OCI-LY3 (cell line): ENCODE measurements around the gene C16orf78.

Source experiments
- H2AFZ ChIP-seq: fragments of 200-600, 300-600 bp; shearing (Covaris generic); 2 replicates; pipeline ENCODE4 v1.6.0; 2014; ENCODE audit warnings: antibody characterized with exemption, low read depth, low read length
- H3K27ac ChIP-seq: fragments of 200-600, 300-600 bp; sonication (generic); 2 replicates; pipeline ENCODE4 v1.5.1; 2014; ENCODE audit warnings: mild to moderate bottlenecking, low read length, moderate library complexity, mixed read lengths
- H3K27me3 ChIP-seq: fragments of 200-600, 300-600 bp; sonication (generic); 2 replicates; pipeline ENCODE4 v1.6.1; 2014; ENCODE audit warnings: low read depth, low read length, mixed read lengths
- H3K36me3 ChIP-seq: fragments of 200-600, 300-600 bp; sonication (generic); replicated peaks from 2 replicates; pipeline ENCODE3; 2014; ENCODE audit warnings: low read depth, low read length, mixed read lengths
- H3K4me1 ChIP-seq: fragments of 300-600, 200-600 bp; sonication (generic); 2 replicates; pipeline ENCODE4 v1.6.1; 2014; ENCODE audit warnings: low read length, mixed read lengths
- H3K4me2 ChIP-seq: fragments of 200-600, 300-600 bp; sonication (generic); 2 replicates; pipeline ENCODE4 v1.6.1; 2014; ENCODE audit warnings: low read length, mixed read lengths
- H3K4me3 ChIP-seq: fragments of 300-600, 200-600 bp; sonication (generic); 2 replicates; pipeline ENCODE4 v1.5.1; 2014; ENCODE audit warnings: antibody characterized with exemption, mild to moderate bottlenecking, low read length, moderate library complexity
- H3K79me2 ChIP-seq: fragments of 300-600, 200-600 bp; shearing (Covaris generic); 2 replicates; pipeline ENCODE4 v1.6.1; 2014; ENCODE audit warnings: mild to moderate bottlenecking, low read length, mixed read lengths
- H3K9ac ChIP-seq: fragments of 300-600, 200-600 bp; shearing (Covaris generic); 2 replicates; pipeline ENCODE4 v1.6.0; 2014; ENCODE audit warnings: mild to moderate bottlenecking, low read length, moderate library complexity
- H3K9me3 ChIP-seq: fragments of 200-600, 300-600 bp; shearing (Covaris generic); 2 replicates; pipeline ENCODE4 v1.6.1; 2014; ENCODE audit warnings: low read length, mixed read lengths; ENCODE audit not compliant: insufficient read depth
- H4K20me1 ChIP-seq: fragments of 200-600, 300-600 bp; sonication (generic); 2 replicates; pipeline ENCODE4 v1.6.1; 2016; ENCODE audit warnings: low read length, mixed read lengths; ENCODE audit not compliant: insufficient read depth
- CTCF ChIP-seq: fragments of 200-600, 300-600 bp; sonication (generic); IDR thresholded peaks from 2 replicates; pipeline ENCODE4 v1.5.1; 2014; ENCODE audit warnings: antibody characterized with exemption, low read length, low read depth
- EZH2phosphoT487 ChIP-seq: fragments of 200-600 bp; shearing (Covaris generic); IDR thresholded peaks from 2 replicates; pipeline ENCODE4 v1.6.1; 2018; ENCODE audit warnings: antibody characterized with exemption, mixed run types, low read depth

The C16orf78 gene

DNA sequence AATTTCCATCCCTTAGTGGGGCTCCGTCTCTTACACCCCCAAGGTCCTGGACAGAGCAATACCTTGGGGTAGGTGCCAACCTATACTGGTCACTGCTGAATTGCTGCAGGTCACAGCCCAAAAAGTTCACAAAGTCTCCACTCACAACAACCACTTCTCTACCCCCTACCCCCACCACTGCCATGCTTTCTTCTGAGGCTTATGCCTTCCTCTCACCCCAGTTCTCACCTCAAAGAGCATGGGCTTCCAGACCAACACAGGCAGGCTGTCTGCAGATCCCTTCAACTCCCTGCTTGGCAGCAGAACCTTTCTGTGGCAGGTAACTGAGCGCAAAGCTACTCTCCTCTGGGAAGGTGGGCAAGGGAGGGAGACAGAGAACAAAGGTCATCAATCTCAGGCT is 35.5 kb downstream of the C16orf78 start:
- Histone ChIP-seq H3K4me3 (no peak overlapping the region), H3K9ac (no peak overlapping the region), H2AFZ (no peak overlapping the region), H3K36me3 (no peaks in the 10 kb centered on the region), H3K4me2 (no peak overlapping the region), H3K27me3 (peaks cover 9% of the 10 kb centered on the region; the same call in 1 of the 2 replicates), H4K20me1 (peaks cover 7% of the 10 kb centered on the region), H3K79me2 (no peaks in the 10 kb centered on the region), H3K4me1 (peaks cover 6% of the 10 kb centered on the region), H3K27ac (no peak overlapping the region), H3K9me3 (no peaks in the 10 kb centered on the region)
- TF ChIP-seq CTCF (no peak), EZH2phosphoT487 (no peak)

- Histone ChIP-seq H3K4me3 (no peak overlapping the region), H3K36me3 (no peaks in the 10 kb centered on the region), H4K20me1 (peaks cover 7% of the 10 kb centered on the region), H3K4me2 (no peak overlapping the region), H3K27ac (no peak overlapping the region), H3K27me3 (0 out of 2 replicates have a peak, but pooled peaks cover 3% of the 10 kb centered on the region), H3K9ac (no peak overlapping the region), H2AFZ (no peak overlapping the region), H3K4me1 (peaks cover 6% of the 10 kb centered on the region), H3K9me3 (no peaks in the 10 kb centered on the region), H3K79me2 (no peaks in the 10 kb centered on the region)
- TF ChIP-seq CTCF (no peak), EZH2phosphoT487 (no peak)
Measured at GRCh38 chr16:49410226-49410625, 36.6 kb downstream of the C16orf78 start.

DNA sequence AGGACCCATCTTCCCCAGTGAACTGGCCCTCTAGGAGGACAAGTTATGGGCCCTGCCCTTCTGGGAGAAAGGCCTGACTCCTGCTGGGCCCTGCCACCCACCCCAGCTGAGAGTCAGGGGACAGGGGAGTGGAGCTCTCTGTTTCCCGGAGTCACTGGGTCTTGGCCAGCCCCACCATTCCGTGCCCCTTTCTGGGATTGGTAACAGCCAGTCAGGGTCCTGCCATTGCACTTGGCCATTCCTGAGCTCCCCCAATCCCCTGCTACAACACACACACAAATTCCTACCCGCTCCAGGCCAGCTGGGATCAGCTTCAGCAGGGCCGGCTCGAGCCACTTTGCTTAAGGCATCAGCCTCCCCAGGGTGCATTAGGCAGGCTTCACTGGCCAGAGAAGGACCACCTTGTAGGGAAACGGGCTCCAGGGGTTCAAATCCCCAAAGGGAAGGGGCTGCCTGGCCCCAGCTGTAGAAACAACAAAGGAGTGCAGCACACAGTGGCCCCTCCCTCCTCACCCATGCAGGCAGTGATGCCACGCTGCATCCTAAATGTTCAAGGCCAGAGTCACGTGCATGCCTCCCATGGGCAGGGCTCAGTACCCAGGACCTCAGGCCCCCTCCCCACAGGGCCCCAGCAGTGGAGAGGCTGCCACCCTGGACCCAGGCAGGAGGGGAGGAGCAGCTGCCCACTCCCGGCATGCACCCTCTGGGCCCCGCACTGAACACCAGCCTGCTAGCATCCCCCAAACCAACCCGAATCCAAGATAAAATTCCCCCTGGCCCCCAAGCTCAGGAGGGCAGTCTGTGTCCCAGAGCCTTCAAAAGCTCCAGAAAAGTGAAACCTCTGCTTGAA is 37.7 kb downstream of the C16orf78 start:
- no peaks in the 10 kb centered on the region for H3K36me3 ChIP-seq
- H3K9me3 ChIP-seq, result no peaks in the 10 kb centered on the region
- H3K79me2 ChIP-seq, result no peaks in the 10 kb centered on the region
- H3K4me2 ChIP-seq, result no peak overlapping the region
- H3K27me3 ChIP-seq, result 0 out of 2 replicates have a peak, but pooled peaks cover 2% of the 10 kb centered on the region
- no peak overlapping the region for H2AFZ ChIP-seq
- no peak for TF ChIP-seq EZH2phosphoT487
- TF ChIP-seq CTCF, result no peak
- peaks cover 7% of the 10 kb centered on the region for H4K20me1 ChIP-seq
- peaks cover 6% of the 10 kb centered on the region for H3K4me1 ChIP-seq
- H3K4me3 ChIP-seq, result no peak overlapping the region
- no peak overlapping the region for H3K9ac ChIP-seq
- H3K27ac ChIP-seq, result no peak overlapping the region

GRCh38 chr16:49414671-49415070 is 41.1 kb downstream of the C16orf78 start:
- Histone ChIP-seq H3K4me2 (no peak overlapping the region), H3K36me3 (no peaks in the 10 kb centered on the region), H4K20me1 (no peaks in the 10 kb centered on the region), H3K9me3 (no peaks in the 10 kb centered on the region), H3K9ac (no peak overlapping the region), H3K4me3 (no peak overlapping the region), H3K27me3 (peaks cover 10% of the 10 kb centered on the region), H3K4me1 (no peaks in the 10 kb centered on the region), H3K79me2 (no peaks in the 10 kb centered on the region), H3K27ac (no peak overlapping the region), H2AFZ (no peak overlapping the region)
- TF ChIP-seq EZH2phosphoT487, result no peak
- no peak for TF ChIP-seq CTCF
